Loucy (cell line): ENCODE data around the gene ATAD3C.
"Not testable (repeated sequence)": the region's sequence is repeated elsewhere in the genome, so short reads cannot be mapped to it uniquely, and the experiment has no call there.

ENCODE experiments used
- CTCF ChIP-seq: fragments of 200-600 bp; sonication (generic); conservative IDR thresholded peaks from 2 replicates; pipeline ENCODE4 v1.5.1; 2014; ENCODE audit warnings: mild to moderate bottlenecking, antibody characterized with exemption, low read length
- EZH2phosphoT487 ChIP-seq: fragments of 200-600 bp; IDR thresholded peaks from 2 replicates; pipeline ENCODE4 v1.6.1; 2018; ENCODE audit warnings: antibody characterized with exemption, mild to moderate bottlenecking, moderate library complexity, borderline replicate concordance

- not testable (repeated sequence) for TF ChIP-seq CTCF, EZH2phosphoT487
Measured at GRCh38 chr1:1456683-1457255, 7.3 kb downstream of the ATAD3C start.
